Subcutaneous adipose tissue (tissue), 4 donors: ENCODE data around the gene B4GALNT3. TPM values are rescaled to one million over a fixed set of nuclear protein-coding genes. Genes with fewer than 3 reads are reported as not detected.

Source experiments
- CTCF ChIP-seq: fragments of 450-650 bp; IDR thresholded peaks from one replicate; pipeline ENCODE4 v1.5.1; 2016; ENCODE audit warnings: low read depth, mild to moderate bottlenecking, control low read depth, antibody characterized with exemption, moderate library complexity
- total RNA-seq, 4 donors: library from RNA; depleted of rRNA; stranded (reverse); fragments of >200 nt; gene quantifications; one replicate each; pipeline ENCODE4 v1.1.0, GENCODE V29; 2016

B4GALNT3 gene
- total RNA-seq, 4 donors from 2014 or later = 0.16 to 0.22 (median 0.17) TPM; not detected in 1

DNA sequence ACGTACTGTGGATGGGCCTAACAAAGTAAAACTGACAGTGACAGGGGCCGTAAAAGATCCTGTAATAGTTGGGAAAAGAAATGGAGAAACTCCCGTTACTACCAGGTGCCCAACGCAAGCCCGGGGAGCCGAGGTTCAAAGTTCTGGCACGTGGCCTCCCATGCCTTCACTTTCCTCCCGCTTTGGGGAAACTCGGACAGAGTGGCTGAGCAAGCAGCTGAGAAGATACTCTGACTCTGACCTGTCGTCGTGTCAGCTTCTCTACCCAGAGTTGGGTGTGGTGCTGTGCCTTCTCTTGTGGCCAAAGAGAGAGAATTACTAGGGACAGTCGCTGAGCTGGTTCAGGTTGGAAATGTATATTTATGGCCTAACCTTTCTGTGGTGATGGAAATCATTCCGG lies 1.7 kb downstream of the B4GALNT3 start:
- no peak for TF ChIP-seq CTCF

DNA sequence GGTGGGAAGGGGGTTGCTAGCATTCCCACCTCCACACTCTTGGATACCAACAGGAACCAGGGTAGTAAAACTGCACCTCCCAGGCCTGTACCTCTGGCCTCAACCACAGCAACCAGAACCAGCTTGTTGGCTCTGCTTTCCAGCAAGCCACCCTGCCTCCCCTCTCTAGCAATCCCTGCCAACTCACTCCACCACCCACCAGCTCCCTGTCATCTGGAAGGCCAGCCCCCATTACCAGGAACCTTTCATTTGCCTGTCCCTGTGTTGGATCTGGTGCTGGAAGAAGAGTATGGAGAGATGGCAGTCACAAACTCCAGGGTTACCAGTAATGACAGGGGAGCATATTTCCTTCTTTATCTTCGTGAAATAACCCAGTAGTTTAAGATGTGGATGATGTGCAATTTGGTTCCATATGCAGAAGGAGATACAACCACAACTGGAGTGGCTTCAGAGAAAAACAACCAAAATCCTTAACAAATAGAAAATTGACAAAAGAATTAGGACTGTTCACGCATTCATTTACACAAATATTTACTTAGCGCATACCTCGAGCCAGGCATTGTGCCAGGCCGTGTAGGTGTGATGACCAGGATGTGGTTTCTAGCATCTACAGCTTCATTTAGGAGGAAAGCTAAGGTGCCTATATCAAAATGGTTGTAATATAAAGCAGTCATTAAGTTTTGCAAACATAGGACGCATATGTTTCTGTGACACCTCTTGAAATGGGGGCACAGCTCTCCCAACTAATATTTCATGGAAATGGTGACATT lies 3.4 kb downstream of the B4GALNT3 start:
- no peak for TF ChIP-seq CTCF

GRCh38 chr12:464484-465267 lies 4.9 kb downstream of the B4GALNT3 start:
- TF ChIP-seq CTCF = no peak

DNA sequence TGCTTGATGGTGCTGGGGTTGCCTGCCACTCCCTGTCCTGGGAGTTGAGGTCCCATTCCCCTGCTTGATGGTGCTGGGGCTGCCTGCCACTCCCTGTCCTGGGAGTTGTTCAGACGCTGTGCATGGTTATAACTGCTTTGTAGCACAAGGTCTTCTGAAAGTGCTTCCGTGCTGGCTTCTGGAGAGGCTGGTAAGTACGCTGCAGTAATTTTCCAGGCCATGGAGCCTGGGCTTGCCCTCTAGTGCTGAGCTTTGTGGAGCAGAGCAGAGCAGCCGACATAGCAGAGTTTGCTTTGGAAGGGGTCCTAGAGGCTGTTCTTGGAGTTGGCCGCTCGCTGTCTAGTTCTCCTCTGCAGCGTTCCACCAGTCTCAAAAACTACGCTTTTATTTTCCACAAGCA lies 6.3 kb downstream of the B4GALNT3 start:
- no peak for TF ChIP-seq CTCF

DNA sequence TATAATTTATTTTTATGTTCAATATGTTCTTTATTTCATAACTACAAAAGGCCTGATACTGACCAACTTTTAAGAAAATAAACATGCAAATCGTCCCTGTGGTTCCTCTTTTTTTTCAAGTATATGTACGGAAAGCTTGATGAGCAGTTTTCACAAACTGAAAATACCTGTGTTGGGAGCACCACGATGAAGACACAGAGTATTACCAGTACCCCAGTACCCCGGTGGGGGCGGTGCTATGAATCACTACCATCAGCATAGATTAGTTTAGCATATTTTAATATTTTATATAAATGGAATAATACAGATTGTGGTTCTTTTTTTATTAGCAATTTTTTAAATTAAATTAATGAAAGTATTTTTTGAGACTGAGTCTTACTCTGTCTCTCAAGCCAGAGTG lies 7.0 kb downstream of the B4GALNT3 start:
- no peak for TF ChIP-seq CTCF

DNA sequence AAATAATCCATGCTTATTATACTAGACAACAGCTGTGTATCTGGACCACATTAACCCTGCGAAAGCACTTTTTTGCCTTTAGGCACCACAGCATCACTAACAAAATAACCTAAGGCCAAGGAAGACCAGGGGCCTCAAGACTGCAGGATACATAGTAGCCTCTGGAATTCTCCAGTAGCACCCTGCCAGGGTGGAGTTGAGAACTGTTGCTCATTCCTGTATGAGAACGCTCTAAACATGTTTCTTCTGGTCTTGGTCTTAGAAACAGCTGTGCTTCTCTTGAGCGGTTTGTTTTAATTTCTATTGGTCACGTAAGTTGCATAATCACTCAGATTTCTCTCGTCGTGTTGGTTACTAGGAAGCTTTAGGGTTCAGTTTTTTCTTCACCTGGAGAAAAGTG lies 7.9 kb downstream of the B4GALNT3 start:
- TF ChIP-seq CTCF = no peak

DNA sequence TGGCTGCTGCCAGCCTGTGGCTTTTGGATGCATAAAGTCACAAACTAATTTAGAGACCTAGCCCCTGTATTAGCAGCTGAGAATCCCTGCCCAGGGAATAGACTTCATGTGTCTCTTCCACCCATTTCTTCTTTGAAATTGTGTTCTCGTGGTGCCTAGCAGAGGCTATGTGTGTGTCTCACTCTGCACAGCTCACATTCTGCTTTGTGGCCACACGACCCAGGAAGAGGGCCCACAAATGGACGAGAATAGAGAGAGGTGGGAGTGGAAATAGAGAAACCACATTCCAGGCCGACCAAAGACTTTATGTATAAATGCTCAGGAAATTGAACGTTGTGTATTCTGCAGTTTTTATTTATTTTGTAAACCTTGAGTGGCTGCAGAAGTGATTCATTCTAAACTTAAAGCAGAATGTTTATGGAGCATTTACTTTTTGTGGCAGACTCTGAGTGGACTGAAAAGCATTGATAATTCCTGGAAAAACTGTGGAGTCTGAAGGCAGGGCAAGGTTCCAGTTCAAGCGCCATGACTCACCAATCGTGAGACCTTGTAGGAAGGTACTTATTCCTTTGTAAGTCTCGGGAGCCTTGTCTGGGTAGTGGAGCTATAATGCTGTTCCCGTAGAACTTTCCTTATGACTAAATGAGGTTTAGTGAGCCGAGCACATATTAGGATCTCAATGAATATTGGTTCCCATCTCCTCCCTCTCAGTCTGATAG lies 9.1 kb downstream of the B4GALNT3 start:
- no peak for TF ChIP-seq CTCF
